Keratinocyte (primary cell): ENCODE data around the gene PARD3B. TPM values are rescaled to one million over a fixed set of nuclear protein-coding genes. Genes with fewer than 3 reads are reported as not detected.

Source experiments
- DNase-seq: peaks from one replicate; pipeline ENCODE4 v3.0.0-alpha.2; 2011; ENCODE audit warnings: low read depth, missing footprints, low spot score
- FAIRE-seq: peaks from 2 replicates; lab custom pipeline; 2011; peaks lifted over from hg19 to GRCh38; lab: Jason Lieb, UNC
- H2AFZ ChIP-seq: 2 replicates; pipeline ENCODE4 v1.6.0; 2012; ENCODE audit warnings: low read length, control low read depth, inconsistent platforms; ENCODE audit not compliant: control insufficient read depth
- H3K27ac ChIP-seq: 2 replicates; pipeline ENCODE4 v1.5.1; 2011; ENCODE audit warnings: low read length; ENCODE audit not compliant: control insufficient read depth, insufficient read depth
- H3K27me3 ChIP-seq: 3 replicates; pipeline ENCODE4 v1.6.0; 2011; ENCODE audit warnings: low read length; ENCODE audit not compliant: control insufficient read depth, insufficient read depth; ENCODE audit errors: extremely low read depth
- H3K36me3 ChIP-seq, 2 experiments: 2 replicates in 1 of 2; 3 replicates in 1 of 2; pipeline ENCODE4 v1.5.1; 2011; ENCODE audit warnings: low read length in 2 of 2, mild to moderate bottlenecking in 1 of 2; ENCODE audit not compliant: control insufficient read depth in 2 of 2, insufficient read depth in 2 of 2; ENCODE audit errors: extremely low read depth in 1 of 2
- H3K4me1 ChIP-seq: 3 replicates; pipeline ENCODE4 v1.5.1; 2011; ENCODE audit warnings: low read length; ENCODE audit not compliant: control insufficient read depth, insufficient read depth; ENCODE audit errors: extremely low read depth
- H3K4me2 ChIP-seq: 3 replicates; pipeline ENCODE4 v1.6.0; 2011; ENCODE audit warnings: low read depth, low read length; ENCODE audit not compliant: control insufficient read depth, insufficient read depth; ENCODE audit errors: extremely low read depth
- H3K4me3 ChIP-seq, 3 experiments: fragments of 200-600 bp in 1 of 3; sonication (generic) in 1 of 3; 2 replicates in 2 of 3; 3 replicates in 1 of 3; pipeline ENCODE4 v1.5.1; 2011 to 2016; ENCODE audit warnings: low read length in 3 of 3, mild to moderate bottlenecking in 3 of 3, control low read depth in 2 of 3, inconsistent platforms in 1 of 3, low read depth in 1 of 3, mixed read lengths in 1 of 3, mixed run types in 1 of 3, moderate library complexity in 1 of 3; ENCODE audit not compliant: control insufficient read depth in 2 of 3, insufficient read depth in 2 of 3; ENCODE audit errors: extremely low read depth in 1 of 3
- H3K79me2 ChIP-seq: 2 replicates; pipeline ENCODE4 v1.6.0; 2012; ENCODE audit warnings: low read length; ENCODE audit not compliant: control insufficient read depth, insufficient read depth
- H3K9ac ChIP-seq: 3 replicates; pipeline ENCODE4 v1.6.0; 2011; ENCODE audit warnings: low read length; ENCODE audit not compliant: control insufficient read depth, insufficient read depth; ENCODE audit errors: extremely low read depth
- H3K9me1 ChIP-seq: 3 replicates; pipeline ENCODE4 v1.6.0; 2011; ENCODE audit warnings: low read length; ENCODE audit not compliant: control insufficient read depth, insufficient read depth; ENCODE audit errors: extremely low read depth
- H3K9me3 ChIP-seq: 2 replicates; pipeline ENCODE4 v1.5.1; 2012; ENCODE audit warnings: low read depth, low read length; ENCODE audit not compliant: control insufficient read depth
- H4K20me1 ChIP-seq: 3 replicates; pipeline ENCODE4 v1.6.0; 2011; ENCODE audit warnings: low read length; ENCODE audit not compliant: control insufficient read depth, insufficient read depth; ENCODE audit errors: extremely low read depth
- CTCF ChIP-seq, 3 experiments: IDR thresholded peaks in 1 of 3; conservative IDR thresholded peaks in 1 of 3; optimal IDR thresholded peaks in 1 of 3; 2 replicates in 2 of 3; 3 replicates in 1 of 3; pipeline versions ENCODE3 to v1.5.1; 2011; ENCODE audit warnings: low read length in 3 of 3, mild to moderate bottlenecking in 3 of 3, moderate library complexity in 2 of 3, control low read depth in 1 of 3, inconsistent platforms in 1 of 3; ENCODE audit not compliant: insufficient read depth in 2 of 3; ENCODE audit errors: extremely low read depth in 1 of 3
- EZH2 ChIP-seq: IDR thresholded peaks from one replicate; pipeline ENCODE4 v1.6.1; 2012; ENCODE audit warnings: inconsistent platforms, mild to moderate bottlenecking, low read length, moderate library complexity
- dilution Hi-C: fragments of 300-500 bp; cut with MboI; formaldehyde crosslinking; loops from one replicate; pipeline ENCODE4 v1.7.0; 2020; ENCODE audit warnings: low sequenced_read_pairs; ENCODE audit not compliant: extremely low pct_ligation_motif_present
- polyA plus RNA-seq, 5 experiments: library from polyadenylated mRNA; depleted of rRNA in 3 of 5; stranded (reverse) in 3 of 5; stranded (forward) in 1 of 5; unstranded in 1 of 5; fragments of >200 nt; gene quantifications; 1 replicate in 1 of 5; 2 replicates in 3 of 5; 3 replicates in 1 of 5; pipeline versions ENCODE4 v1.2.1 to v1.2.3, GENCODE V29; 2011 to 2012; ENCODE audit warnings: missing spikeins in 2 of 5, low read depth in 1 of 5, low replicate concordance in 1 of 5

Gene PARD3B
- polyA plus RNA-seq, 1 donor (not counting 4 experiments of a cell fraction or from before 2014, with no cell fraction given), result 1.2 TPM

DNA sequence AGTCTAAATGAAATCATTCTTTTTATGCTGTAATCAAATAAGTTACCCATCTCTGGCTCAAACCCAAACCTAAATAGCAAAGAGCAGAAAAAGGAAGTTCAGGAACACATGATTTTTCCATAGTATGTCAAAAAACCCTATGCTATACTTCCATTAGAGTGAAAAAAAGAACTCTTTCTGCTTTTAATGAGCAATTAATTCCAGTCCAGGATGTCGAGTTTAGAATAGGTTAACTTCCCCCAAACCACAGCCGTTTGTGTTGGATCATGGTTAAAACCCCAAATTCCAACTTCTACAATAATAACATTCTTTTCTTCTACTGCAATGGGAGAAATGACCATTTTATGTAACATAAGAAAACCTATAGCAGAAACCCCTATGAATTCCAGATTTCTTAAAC, 965.9 kb downstream of the PARD3B start:
- FAIRE-seq, result no peak

GRCh38 chr2:205511641-205512040, 966.4 kb downstream of the PARD3B start:
- Histone ChIP-seq H3K27me3 (no peaks in the 10 kb centered on the region), H4K20me1 (no peaks in the 10 kb centered on the region), H3K9me1 (no peaks in the 10 kb centered on the region), H3K4me2 (no peak overlapping the region), H3K79me2 (no peaks in the 10 kb centered on the region), H3K9ac (no peak overlapping the region), H3K4me1 (no peaks in the 10 kb centered on the region), H2AFZ (no peak overlapping the region), H3K27ac (no peak overlapping the region), H3K36me3 (no peaks in the 10 kb centered on the region), H3K4me3 (no peak overlapping the region), H3K9me3 (no peaks in the 10 kb centered on the region)
- no peak for FAIRE-seq
- dilution Hi-C loops, result no loop called here
- DNase-seq, result no peak
- no peak for TF ChIP-seq CTCF (optimal IDR thresholded peaks at IDR 0.05 in 1 of 3, IDR thresholded peaks at IDR 0.05 in 1 of 3, conservative IDR thresholded peaks at IDR 0.05 in 1 of 3; ENCODE audit: extremely low read depth in 1 of 3, insufficient read depth in 2 of 3, low read length in 3 of 3)
- TF ChIP-seq EZH2, result no peak

More for the DNA sequence above, 965.9 kb downstream of the PARD3B start:
- Histone ChIP-seq H3K4me2 (no peak overlapping the region), H3K9me3 (no peaks in the 10 kb centered on the region), H3K9ac (no peak overlapping the region), H3K27me3 (no peaks in the 10 kb centered on the region), H3K79me2 (no peaks in the 10 kb centered on the region), H3K4me3 (no peak overlapping the region), H3K36me3 (no peaks in the 10 kb centered on the region), H3K4me1 (no peaks in the 10 kb centered on the region), H3K9me1 (no peaks in the 10 kb centered on the region), H4K20me1 (no peaks in the 10 kb centered on the region), H3K27ac (no peak overlapping the region), H2AFZ (no peak overlapping the region)
- TF ChIP-seq EZH2 (no peak), CTCF (optimal IDR thresholded peaks at IDR 0.05 in 1 of 3, IDR thresholded peaks at IDR 0.05 in 1 of 3, conservative IDR thresholded peaks at IDR 0.05 in 1 of 3; ENCODE audit: extremely low read depth in 1 of 3, insufficient read depth in 2 of 3, low read length in 3 of 3) (no peak)
- dilution Hi-C loops, result no loop called here
- DNase-seq, result no peak
